GM21515 (cell line): Measurements from ENCODE around the gene LETM1.

Experiments
- ATAC-seq: cut with Tn5 transposase; IDR thresholded peaks from one replicate; pipeline ENCODE4 v1.9.1; 2021; ENCODE audit not compliant: unreplicated experiment

LETM1 gene

GRCh38 chr4:1808851-1809753 is 46.9 kb downstream of the LETM1 start:
- no peak for ATAC-seq

GRCh38 chr4:1808396-1808795 is 47.6 kb downstream of the LETM1 start:
- ATAC-seq = no peak

GRCh38 chr4:1807332-1807777 is 48.6 kb downstream of the LETM1 start:
- no peak for ATAC-seq

- no peak for ATAC-seq
These were observed 49.2 kb downstream of the LETM1 start for GRCh38 chr4:1806596-1807331.

GRCh38 chr4:1806223-1806564 is 49.8 kb downstream of the LETM1 start:
- ATAC-seq = no peak

GRCh38 chr4:1805493-1806222 is 50.3 kb downstream of the LETM1 start:
- no peak for ATAC-seq

- no peak for ATAC-seq
These were observed 51.1 kb downstream of the LETM1 start for GRCh38 chr4:1804638-1805492.

- ATAC-seq = no peak
These were observed 52.2 kb downstream of the LETM1 start for GRCh38 chr4:1803523-1804423.

GRCh38 chr4:1802720-1803522 is 53.0 kb downstream of the LETM1 start:
- ATAC-seq = no peak

GRCh38 chr4:1802151-1802715 is 53.7 kb downstream of the LETM1 start:
- ATAC-seq = no peak

- ATAC-seq = no peak
These were observed 54.5 kb downstream of the LETM1 start for GRCh38 chr4:1801286-1801958.

- ATAC-seq = no peak
These were observed 55.2 kb downstream of the LETM1 start for GRCh38 chr4:1800805-1801204.

- ATAC-seq = no peak
These were observed 56.3 kb downstream of the LETM1 start for GRCh38 chr4:1799387-1800375.

GRCh38 chr4:1798580-1799386 is 57.2 kb downstream of the LETM1 start:
- ATAC-seq = no peak

- no peak for ATAC-seq
These were observed 57.9 kb downstream of the LETM1 start for GRCh38 chr4:1797861-1798579.
